ENCODE results near the gene BCR. TPM values are rescaled to one million over a fixed set of nuclear protein-coding genes. Genes with fewer than 3 reads are reported as not detected.

BCR gene
- total RNA-seq, 1 donor from 2014 or later = 268 TPM

GRCh38 chr22:23283591-23284503, 103.5 kb downstream of the BCR start:
- Mint-ChIP-seq H3K4me3 (ENCODE audit: unreplicated experiment) (no peak overlapping the region), H3K4me1 (ENCODE audit: low read depth, unreplicated experiment) (peaks cover 31% of the 10 kb centered on the region)
- DNase-seq = no peak

GRCh38 chr22:23284504-23285033, 104.3 kb downstream of the BCR start:
- H3K36me3 Mint-ChIP-seq (ENCODE audit: unreplicated experiment) = peaks cover 4% of the 10 kb centered on the region

More at GRCh38 chr22:23283591-23284503, 103.5 kb downstream of the BCR start:
- peaks cover 15% of the 10 kb centered on the region for H3K27me3 Mint-ChIP-seq (ENCODE audit: unreplicated experiment)
- TF ChIP-seq CTCF (IDR thresholded peaks at IDR 0.05; ENCODE audit: partially characterized antibody, unreplicated experiment) = no peak
- peaks cover 25% of the 10 kb centered on the region for H3K9me3 Mint-ChIP-seq (ENCODE audit: unreplicated experiment)
- H3K36me3 Mint-ChIP-seq (ENCODE audit: unreplicated experiment) = peaks cover 4% of the 10 kb centered on the region
- H3K27ac Mint-ChIP-seq (ENCODE audit: unreplicated experiment) = no peak overlapping the region

GRCh38 chr22:23285236-23285635, 104.9 kb downstream of the BCR start:
- TF ChIP-seq CTCF (IDR thresholded peaks at IDR 0.05; ENCODE audit: partially characterized antibody, unreplicated experiment) = no peak
- Mint-ChIP-seq H3K4me3 (ENCODE audit: unreplicated experiment) (peak overlapping the region; percentile 11), H3K27me3 (ENCODE audit: unreplicated experiment) (peaks cover 16% of the 10 kb centered on the region), H3K4me1 (ENCODE audit: low read depth, unreplicated experiment) (peaks cover 45% of the 10 kb centered on the region), H3K27ac (ENCODE audit: unreplicated experiment) (peak overlapping the region; percentile 79), H3K9me3 (ENCODE audit: unreplicated experiment) (peaks cover 27% of the 10 kb centered on the region), H3K36me3 (ENCODE audit: unreplicated experiment) (peaks cover 4% of the 10 kb centered on the region)
- no peak for DNase-seq

More at GRCh38 chr22:23284504-23285033, 104.3 kb downstream of the BCR start:
- Mint-ChIP-seq H3K27ac (ENCODE audit: unreplicated experiment) (peak overlapping the region; percentile 79), H3K27me3 (ENCODE audit: unreplicated experiment) (peaks cover 18% of the 10 kb centered on the region), H3K9me3 (ENCODE audit: unreplicated experiment) (peaks cover 26% of the 10 kb centered on the region), H3K4me1 (ENCODE audit: low read depth, unreplicated experiment) (peaks cover 38% of the 10 kb centered on the region), H3K4me3 (ENCODE audit: unreplicated experiment) (no peak overlapping the region)
- no peak for TF ChIP-seq CTCF (IDR thresholded peaks at IDR 0.05; ENCODE audit: partially characterized antibody, unreplicated experiment)
- DNase-seq = no peak

GRCh38 chr22:23285734-23286133, 105.4 kb downstream of the BCR start:
- no peak for TF ChIP-seq CTCF (IDR thresholded peaks at IDR 0.05; ENCODE audit: partially characterized antibody, unreplicated experiment)
- no peak for DNase-seq
- Mint-ChIP-seq H3K36me3 (ENCODE audit: unreplicated experiment) (peaks cover 4% of the 10 kb centered on the region), H3K27ac (ENCODE audit: unreplicated experiment) (peak overlapping the region; percentile 78), H3K4me3 (ENCODE audit: unreplicated experiment) (peak overlapping the region; percentile 11), H3K9me3 (ENCODE audit: unreplicated experiment) (peaks cover 30% of the 10 kb centered on the region), H3K4me1 (ENCODE audit: low read depth, unreplicated experiment) (peaks cover 47% of the 10 kb centered on the region), H3K27me3 (ENCODE audit: unreplicated experiment) (peaks cover 16% of the 10 kb centered on the region)

- H3K9me3 Mint-ChIP-seq (ENCODE audit: unreplicated experiment) = peaks cover 31% of the 10 kb centered on the region
- no peak for TF ChIP-seq CTCF (IDR thresholded peaks at IDR 0.05; ENCODE audit: partially characterized antibody, unreplicated experiment)
- H3K27ac Mint-ChIP-seq (ENCODE audit: unreplicated experiment) = peak overlapping the region; percentile 84
- no peak overlapping the region for H3K4me3 Mint-ChIP-seq (ENCODE audit: unreplicated experiment)
- no peak for DNase-seq
- peaks cover 4% of the 10 kb centered on the region for H3K36me3 Mint-ChIP-seq (ENCODE audit: unreplicated experiment)
- H3K4me1 Mint-ChIP-seq (ENCODE audit: low read depth, unreplicated experiment) = peaks cover 48% of the 10 kb centered on the region
- peaks cover 16% of the 10 kb centered on the region for H3K27me3 Mint-ChIP-seq (ENCODE audit: unreplicated experiment)
These were observed 106.0 kb downstream of the BCR start for GRCh38 chr22:23286296-23286695.

Measured in glutamatergic neuron (in vitro differentiated cells).